Right forelimb (tissue), 1 donor: Measurements from ENCODE around the gene FOXF1.

Experiments used
- DNase-seq: peaks from one replicate; pipeline ENCODE4 v3.0.0-alpha.2; 2018

Gene FOXF1

DNA sequence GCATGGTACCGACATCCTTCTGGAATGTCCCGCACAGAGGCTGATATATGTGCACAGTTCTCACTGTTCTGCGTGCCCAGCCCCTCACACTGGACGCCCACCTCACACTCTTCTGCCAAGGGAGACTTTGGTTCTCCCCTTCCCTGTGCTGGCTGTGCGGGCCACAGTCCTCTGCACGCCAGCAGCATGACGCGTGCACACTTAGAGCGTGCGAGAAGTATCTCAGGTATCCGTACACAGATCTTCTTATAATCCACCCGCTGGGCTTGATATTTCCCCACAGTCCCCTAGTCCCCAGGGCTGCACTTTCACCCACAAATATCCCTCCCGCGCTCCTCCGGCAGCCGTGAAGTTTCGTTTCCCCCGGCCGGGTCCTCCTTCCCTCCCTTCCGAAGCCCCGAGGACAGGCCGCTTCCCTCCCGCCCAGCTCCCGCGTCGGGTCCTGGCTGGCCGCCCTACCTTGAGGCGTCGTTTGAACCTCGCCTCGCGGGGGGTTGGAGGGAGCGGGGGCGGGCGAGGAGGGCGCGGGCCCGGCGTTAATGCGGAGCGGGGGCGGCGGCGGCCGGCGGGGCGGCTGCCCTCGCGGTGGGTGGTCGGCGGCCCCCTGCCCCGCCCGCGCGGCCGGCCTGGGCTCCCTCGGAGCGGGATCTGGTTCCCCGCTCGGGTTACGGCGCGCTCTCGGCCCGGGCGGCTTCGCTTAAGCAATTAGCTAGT, 5.0 kb upstream of the FOXF1 start:
- no peak for DNase-seq

DNA sequence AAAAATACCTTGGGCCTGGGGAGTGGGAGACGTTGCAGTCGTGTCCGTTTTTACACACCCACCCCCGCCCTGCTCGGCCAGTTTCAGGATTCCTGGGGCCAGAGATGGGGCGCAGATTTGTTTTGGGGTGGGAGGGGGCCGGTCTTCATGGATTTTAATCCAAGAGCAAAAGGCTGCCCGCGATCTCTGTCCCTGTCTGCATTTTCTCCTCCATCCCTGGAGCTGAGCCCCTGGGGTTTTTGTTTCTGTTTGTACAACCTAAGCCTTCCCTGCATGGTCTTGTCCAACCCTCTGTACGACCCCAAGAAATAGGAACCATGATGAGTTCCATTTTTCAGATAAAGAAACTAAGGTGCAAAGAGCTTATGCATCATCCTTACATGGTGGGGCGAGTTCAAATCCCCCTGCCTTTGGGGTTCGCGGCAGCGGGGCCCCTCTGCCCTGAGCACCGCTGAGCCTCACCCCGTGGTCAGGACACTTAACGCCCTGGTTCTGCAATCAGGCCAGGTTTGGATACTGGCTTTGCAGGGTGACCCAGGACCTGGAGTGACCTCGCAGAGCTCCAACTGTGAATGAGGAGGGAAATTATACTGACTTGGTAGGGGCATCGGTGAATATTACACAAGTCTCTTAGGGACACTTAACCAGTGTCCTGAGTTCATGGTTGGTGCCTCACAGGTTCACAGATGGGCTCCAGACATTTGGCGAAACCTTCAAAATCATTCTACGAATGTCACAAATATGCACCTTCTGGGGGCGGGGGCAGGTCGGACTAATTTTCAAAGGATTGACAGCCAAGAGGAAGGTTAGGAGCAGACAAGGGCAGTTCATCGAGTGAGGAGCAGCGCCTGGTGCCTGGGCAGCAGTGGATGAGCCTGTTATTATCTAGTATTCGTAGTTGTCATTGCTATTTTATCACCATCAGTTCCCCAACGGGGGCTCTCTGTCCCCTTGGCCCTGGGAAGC, 4.1 kb upstream of the FOXF1 start:
- no peak for DNase-seq

DNA sequence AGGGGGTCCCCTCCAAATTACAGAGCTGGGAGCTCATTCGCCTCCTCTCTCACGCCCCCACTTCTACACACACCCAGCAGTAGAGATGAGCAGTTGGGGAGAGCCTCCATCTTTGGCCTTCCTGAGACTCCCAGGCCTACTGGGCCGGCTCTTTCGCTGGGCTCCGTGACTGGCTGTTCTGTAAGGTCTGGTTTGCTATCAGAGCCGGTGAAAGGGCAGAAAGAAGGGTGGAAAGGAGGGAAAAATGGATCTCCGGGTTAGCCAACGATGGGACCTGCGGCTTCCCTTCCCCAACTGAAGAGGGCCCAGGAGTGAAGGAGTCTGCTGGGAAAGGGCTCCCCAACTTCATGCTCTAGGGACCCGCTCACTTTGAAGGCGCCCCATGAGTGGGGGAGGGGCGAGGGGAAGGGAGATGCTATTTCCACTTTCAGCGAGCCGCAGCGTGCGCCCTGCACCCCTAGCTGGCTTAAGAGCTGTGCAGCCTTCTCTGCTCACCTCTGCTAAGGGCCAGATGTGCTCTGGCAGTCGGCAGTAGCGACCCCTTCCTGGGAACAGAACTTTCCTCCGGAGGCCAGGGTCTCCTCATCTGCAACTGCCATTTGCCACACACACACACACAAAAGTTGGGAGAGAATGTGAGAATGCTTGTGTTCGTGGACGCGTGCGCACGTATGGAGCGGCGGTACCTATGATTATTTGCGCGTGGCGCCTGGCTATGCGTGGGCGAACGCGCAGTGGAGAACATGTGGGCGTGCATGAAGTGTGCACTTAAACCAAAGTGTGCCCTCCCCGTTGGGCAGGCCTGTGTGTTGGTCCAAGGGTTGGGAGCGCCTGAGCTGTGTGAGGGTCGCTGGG, 2.9 kb upstream of the FOXF1 start:
- DNase-seq, result no peak

DNA sequence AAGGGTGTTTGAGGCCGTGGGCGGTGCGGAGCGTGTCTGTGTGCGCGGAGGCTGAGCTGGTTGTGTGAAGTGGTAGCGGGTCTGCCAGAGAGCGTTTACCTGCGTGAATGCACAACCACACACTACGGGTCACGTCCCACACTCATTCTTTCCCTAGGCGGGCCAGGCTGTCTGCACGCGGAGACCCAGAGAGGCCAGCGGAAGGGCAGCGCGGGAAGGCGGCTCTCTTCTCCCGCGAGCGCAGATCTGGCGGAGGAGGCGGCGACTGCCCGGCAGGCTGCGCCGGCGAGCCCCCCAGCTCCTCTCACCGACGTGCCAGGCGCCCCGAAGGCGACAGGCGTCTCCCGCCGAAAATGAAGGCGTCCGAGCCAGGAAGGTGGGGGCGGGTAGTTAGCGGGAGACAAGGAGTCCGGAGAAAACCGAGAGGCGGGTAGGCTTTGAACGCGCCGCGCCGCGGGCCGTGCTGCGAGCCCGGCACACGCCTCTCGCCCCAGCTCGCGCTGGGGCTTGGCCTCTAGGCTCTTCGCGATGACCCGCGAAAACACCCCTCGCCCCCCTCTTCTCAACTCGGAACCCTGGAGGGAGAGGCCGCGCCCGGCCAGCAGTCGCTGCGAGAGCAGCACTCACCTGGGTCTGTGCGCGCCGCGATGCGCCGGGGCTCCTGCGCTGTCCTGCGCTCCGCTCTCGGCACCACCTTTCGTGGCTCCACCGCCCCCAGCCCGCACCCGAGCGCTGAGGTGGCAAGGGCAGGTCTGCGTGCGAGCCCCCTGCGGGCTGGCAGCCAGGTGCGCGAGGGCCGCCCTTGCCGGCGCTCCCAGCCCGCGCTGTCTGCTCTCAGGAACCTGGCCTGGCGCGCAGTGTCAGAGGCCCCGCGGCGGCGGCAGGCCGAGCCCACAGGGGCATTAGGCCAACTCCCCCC, 2.0 kb upstream of the FOXF1 start:
- no peak for DNase-seq

DNA sequence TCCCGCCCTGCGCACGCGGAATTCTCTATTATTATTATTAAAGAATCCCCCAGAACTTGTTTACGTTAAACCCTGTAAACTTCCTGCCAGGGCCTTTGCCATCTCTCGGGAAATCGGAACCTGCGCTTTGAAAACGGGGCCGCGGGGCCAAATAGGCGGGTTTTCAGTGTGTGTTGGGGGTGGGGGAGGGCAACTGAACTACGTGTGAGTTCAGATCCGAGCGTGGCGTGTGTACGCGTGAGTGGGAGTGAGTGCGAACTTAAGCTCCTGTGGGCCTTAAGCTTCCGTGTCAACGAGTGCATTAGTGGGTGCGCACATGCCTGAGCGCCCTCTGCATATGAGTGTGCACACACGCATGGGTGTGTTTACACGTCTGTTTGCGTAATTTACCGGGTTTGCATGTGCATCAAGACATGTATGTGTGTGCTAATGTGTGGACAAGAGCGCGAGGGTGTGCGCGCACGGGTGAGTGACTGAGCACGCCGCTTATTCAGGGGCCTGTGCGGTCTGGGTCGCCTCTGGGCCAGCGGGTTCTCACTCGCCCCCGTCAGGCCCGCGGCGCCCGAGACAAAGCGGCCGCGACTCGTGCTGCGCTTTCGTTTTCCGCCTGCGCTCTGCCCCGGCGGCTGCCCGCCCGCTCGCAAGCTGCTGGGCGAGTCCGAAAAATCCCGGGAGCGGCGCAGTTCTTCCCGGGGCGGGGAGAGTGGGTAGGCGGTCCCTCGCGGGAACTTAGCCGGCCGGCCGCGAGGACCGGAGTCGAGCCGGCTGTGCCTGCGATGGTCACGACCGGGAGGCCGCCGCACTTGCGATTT, 1.2 kb upstream of the FOXF1 start:
- DNase-seq, result no peak

DNA sequence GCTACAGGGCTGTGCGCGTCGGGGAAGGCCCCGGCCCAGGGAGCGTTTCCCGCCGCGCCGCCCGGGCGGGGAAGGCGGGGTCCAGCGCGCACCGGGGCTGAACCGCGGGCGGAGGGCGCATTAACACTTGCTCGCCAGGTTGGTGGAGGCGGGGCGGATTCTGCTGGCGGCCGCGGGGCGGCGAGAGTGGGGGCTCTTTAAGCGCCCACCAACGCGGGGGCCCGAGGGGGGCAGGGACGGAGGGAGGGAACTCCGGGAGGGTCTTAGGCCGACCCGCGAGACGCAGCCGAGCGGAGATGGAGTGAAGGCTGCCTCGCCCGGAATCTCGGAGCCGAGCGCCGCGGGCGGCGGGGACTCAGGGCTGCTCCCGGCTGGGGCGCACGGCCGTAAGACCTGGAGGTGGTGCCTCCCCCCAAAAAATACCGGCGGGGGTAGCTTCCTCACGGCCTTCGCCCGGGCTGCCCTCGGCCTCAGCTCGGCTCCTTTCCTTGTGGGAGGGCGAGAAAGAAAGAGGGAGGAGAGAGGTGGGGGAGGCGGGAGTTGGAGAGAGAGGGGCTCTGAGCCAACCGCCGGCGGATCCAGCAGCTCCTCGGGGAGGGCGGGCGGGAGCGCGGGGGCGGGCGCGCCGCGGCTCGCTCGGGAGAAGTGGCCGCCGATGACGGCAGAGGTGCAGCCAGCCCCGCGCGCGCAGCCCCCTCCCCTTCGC, 415 bp upstream of the FOXF1 start:
- no peak for DNase-seq

DNA sequence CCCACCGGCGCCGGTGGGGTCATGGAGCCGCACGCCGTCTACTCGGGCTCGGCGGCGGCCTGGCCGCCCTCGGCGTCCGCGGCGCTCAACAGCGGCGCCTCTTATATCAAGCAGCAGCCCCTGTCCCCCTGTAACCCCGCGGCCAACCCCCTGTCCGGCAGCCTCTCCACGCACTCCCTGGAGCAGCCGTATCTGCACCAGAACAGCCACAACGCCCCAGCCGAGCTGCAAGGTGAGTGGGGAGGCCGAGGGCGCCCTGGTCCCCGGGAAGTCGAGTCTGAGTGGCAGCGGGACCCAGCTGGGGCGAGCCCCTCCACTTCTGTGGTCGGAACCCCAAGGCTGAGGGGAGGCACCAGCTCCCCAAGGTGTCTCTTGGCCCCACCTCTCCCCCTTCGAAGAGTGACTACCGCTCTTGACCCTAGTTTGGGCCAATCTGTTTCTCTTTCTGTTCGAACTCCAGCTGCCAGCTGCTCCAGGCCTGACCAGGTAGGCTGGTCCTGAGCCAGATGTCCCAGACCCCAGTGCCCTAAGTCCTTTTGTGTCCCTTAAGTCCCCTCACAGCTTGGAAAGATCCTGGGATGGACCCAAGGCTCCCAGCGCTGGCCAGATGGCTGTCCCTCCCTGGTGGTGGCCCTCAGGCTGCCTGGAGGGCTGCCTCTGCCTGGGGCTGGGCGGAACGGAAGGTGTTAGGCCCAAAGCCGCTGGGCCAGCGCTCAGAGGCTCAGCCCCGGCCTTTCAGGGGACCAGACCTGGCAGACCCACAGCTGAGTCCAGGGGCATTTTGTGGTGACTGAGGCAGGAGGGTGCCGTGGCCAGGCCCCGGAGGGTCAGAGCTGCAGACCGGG, 1.2 kb downstream of the FOXF1 start:
- no peak for DNase-seq

DNA sequence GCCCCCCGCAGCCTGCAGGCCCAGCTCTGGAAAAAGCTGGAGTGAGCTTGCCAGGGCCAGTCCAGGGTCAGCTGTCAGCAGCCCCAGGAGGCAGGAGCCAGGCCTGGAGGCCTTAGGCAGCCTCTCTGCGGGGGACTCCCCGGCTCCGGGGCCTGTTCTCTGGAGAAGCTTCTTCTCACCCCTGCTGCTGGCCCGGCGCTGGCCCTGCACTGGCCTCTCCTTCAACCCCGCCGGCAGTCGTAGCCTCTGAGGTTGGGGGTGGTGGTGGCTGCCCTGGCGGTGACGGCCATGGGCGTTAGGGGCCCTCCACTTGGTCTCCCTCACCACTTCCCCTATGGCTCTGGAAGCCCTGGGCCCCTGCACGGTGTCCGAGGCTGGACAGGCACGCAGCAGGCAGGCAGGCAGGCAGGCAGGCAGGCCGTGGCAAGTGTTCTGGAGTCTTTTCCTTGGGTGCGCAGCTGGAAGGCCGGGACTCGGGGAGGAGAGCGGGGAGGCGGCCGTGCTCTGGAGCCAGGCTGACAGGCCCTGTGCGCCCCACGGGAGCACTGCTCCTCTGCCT, 2.1 kb downstream of the FOXF1 start:
- no peak for DNase-seq

DNA sequence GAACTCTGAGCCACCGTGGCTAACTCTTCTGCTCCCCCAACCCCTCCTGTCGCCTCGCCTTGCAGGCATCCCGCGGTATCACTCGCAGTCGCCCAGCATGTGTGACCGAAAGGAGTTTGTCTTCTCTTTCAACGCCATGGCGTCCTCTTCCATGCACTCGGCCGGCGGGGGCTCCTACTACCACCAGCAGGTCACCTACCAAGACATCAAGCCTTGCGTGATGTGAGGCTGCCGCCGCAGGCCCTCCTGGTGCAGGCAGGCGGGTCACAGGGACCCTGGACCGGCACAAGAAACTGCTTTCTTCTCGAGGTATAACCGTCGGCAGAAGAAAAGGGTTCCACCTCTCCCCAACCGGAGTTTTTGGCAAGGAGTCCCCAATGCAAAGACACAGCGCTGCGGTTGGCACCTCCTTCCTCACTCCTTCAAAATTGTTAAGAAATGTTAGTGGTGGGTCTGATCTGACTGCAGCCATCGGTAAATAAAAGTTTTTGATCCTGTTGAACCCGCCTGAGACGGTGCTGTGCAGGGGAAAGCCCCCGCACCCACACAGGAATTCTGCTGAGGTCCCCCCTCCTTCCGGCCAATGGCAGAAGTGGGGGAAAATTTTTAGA, 2.6 kb downstream of the FOXF1 start:
- DNase-seq, result no peak

DNA sequence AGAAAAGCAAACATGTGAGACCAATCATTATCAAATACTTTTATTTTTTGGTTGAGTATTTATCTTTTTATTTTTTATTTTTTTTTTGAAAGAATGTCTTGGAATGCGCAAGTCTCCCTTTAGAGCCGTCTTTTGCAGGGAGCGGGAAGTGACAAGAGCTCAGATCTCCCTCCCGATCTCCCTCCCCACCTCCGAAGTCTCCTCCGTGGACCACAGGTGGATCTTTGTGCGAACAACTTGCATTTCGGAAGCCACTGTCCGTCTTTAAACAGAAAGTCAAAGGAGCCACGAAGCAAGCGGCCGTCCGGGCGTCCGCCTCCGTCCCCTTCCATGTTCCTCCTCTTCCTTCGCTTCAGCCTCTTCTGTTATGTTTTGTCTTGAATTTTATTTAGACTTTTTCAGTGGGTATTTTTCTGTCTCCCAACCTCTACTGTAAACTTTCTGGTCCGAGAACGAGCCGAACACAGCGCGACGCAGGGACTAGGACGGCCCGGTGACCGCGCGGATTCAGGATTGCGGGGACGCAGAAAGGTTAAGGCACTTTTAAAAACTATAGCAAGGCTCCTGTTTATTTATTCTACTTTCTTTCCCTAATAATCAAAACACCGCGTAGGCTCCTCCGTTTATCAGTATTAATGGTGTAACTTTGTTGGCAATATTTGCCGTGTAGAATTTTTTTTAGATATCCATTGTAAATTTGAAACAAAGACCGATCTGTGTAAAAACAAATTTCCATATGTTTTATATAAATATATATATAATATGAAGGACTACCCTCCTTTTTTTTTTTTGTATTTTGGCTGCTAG, 3.3 kb downstream of the FOXF1 start:
- DNase-seq, result no peak

DNA sequence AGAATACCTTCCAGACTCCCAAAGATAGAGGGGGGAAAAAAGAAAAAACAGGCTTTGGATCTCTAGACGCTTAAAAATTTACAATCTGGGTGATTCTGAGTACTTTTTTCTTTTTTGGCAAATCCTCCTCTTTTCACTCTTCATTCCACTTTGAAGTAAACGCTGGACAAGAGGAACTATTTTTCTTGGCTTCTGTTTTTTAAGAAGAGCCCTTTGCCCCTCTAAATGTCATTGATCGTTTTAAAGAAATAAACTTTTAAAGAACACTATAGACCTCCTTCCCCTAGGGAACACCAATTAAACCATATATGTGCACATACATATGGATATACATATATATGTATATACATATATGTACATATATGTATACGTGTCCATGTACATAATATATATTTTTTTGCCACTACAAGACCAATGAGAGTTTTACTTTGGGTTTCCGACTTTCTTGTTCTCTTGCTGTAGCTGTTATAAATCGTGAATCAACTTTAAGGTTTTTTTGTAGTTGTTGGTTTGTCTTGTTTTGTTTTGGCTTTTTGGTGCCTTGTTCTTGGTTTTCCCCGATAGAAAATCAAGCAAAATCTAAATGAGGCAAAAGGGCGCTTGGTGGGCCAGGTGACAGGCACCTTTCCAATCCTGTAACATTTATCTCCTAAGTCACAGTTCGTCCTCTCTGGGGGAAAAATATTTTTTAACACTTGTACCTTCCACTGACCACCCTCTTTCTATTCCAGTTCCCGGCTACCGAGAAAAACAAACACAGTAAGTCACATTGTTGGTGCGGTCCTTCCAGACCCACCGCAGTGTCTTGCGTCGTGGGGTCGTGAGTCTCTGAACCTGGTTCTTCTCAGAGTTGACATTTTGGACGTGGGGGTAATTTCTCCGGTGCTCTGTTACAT, 4.4 kb downstream of the FOXF1 start:
- no peak for DNase-seq

DNA sequence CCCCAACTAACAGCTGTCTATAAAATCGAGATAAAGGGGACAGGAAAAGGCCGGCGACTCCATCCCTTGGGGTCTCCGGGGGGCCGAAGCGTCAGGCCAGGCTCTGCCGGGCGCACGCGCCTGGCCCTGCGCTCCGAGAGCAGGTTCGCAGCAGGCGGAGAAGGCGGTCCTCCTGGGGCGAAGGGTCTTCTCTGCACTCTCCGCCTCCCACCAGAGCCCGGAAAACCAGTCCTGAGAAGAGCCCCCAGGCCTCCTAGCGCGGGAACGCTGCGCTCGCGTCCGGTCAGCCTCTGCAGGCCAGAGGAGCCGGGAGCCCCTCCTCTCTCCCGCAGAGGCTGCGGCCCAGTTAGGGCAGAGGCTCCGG, 5.1 kb downstream of the FOXF1 start:
- no peak for DNase-seq

DNA sequence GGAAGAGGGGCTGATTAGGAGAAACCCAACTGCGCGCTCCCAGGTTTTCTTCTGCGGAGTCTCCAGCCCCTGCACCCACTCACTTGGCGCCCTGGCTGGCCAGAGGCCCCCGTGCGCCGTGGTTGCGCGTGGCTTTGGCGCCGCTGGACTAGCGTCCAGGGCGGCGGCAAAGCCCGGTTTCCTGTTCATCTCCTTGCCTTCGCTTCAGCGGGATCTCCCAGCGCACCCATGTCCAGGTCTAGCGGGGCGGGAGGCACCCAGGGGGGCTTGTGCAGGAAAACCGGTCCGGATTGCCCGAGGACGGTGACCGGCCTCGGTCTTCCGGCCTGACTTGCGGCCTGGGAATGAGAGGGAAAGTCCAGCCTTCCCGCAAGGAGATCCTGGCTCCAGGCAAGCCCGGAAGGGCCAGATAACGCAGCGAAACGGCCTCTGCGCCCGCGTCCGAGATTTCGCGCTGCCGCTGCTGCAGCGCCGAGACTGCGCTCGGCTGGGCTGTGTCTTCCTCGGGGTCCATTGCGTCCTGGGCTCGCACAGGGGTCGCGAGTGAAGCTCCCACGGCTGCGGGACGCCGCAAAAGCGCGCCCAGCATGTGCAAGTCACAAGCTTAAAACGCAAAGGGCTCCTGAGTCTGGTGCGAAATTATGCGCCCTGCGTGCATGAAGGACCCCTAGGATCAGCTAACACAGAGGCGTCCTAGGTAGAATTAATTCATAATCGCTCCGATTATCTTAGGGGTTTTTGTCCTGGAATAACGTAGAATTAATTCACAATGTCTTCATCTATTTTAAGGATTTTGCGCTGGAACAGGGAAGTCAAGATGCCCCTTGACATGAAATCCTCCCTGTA, 5.7 kb downstream of the FOXF1 start:
- DNase-seq, result no peak

DNA sequence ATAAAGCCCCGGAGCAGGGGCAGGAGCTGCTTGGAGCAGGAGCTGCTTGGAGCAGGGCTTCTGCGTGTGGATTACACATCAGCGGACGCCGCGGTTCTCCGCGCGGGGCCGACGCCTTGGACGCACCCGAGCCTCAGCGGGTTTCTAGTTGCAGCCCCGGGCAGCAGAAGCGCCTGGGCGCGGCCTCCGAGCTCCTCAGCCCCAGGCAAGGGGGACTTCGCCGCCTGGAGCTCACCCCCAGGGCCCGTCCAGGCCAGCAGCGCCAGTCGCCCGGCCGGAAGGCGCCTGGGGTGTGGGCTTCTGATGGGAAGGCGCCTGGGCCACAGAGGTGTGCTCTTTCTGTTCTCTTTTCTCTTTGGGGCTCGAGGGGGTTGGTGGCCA, 6.3 kb downstream of the FOXF1 start:
- no peak for DNase-seq

DNA sequence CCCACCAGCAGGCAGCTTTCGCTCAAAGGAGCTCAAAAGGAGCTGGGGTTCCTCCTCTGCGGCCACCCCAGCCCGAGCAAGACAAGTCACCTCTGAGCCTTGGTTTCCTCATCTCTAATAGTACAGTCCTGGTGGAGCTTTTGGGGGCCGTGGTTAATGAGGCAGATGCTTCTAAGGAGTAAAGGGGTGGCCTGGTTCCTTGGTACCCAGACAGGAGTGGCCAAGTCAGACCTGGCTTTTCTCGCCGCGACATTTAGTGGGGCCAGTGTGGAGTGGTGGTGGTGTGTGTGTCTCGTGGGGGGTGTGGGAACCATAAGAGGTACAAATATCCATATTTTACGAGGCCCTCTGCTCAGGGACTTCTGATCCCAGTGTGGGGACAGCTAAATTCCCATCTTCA, 6.7 kb downstream of the FOXF1 start:
- DNase-seq, result no peak
